ENCODE measurements around the gene RANBP17.

GRCh38 chr5:171031977-171032376 is 170.2 kb downstream of the RANBP17 start:
- TF ChIP-seq TAF1 (IDR thresholded peaks at IDR 0.05; ENCODE audit: borderline replicate concordance, low read depth, low read length) (no peak), RAD21 (IDR thresholded peaks at IDR 0.05; ENCODE audit: low read length) (no peak), RFX5 (IDR thresholded peaks at IDR 0.05; ENCODE audit: low read length) (no peak), CTCF (IDR thresholded peaks at IDR 0.05) (no peak), POLR2AphosphoS5 (IDR thresholded peaks at IDR 0.05; ENCODE audit: low read depth, low read length) (no peak)

All from SK-N-SH (cell line).